Endothelial cell (in vitro differentiated cells): ENCODE data around the gene TSHZ2. TPM values are rescaled to one million over a fixed set of nuclear protein-coding genes. Genes with fewer than 3 reads are reported as not detected.
A peak's percentile ranks its signal among the peaks of the same experiment; 100 is the strongest.

Experiments used
- DNase-seq: peaks from one replicate; pipeline ENCODE4 v3.0.0; 2021; ENCODE audit warnings: low spot score
- H3K27ac Mint-ChIP-seq: one replicate; pipeline ENCODE4 v1.8.0; 2021; ENCODE audit warnings: mixed read lengths, inconsistent platforms; ENCODE audit not compliant: unreplicated experiment
- H3K27me3 Mint-ChIP-seq: one replicate; pipeline ENCODE4 v1.8.0; 2021; ENCODE audit warnings: mild to moderate bottlenecking, moderate library complexity, mixed read lengths, inconsistent platforms; ENCODE audit not compliant: unreplicated experiment
- H3K36me3 Mint-ChIP-seq: one replicate; pipeline ENCODE4 v1.8.0; 2021; ENCODE audit warnings: mild to moderate bottlenecking, low read depth, mixed read lengths, inconsistent platforms; ENCODE audit not compliant: unreplicated experiment
- H3K4me1 Mint-ChIP-seq: one replicate; pipeline ENCODE4 v1.8.0; 2021; ENCODE audit warnings: mild to moderate bottlenecking, mixed read lengths, inconsistent platforms; ENCODE audit not compliant: unreplicated experiment
- H3K4me3 Mint-ChIP-seq: one replicate; pipeline ENCODE4 v1.8.0; 2021; ENCODE audit warnings: mild to moderate bottlenecking, mixed read lengths, inconsistent platforms; ENCODE audit not compliant: unreplicated experiment
- H3K9me3 Mint-ChIP-seq: one replicate; pipeline ENCODE4 v1.8.0; 2021; ENCODE audit warnings: mixed read lengths, inconsistent platforms; ENCODE audit not compliant: unreplicated experiment
- CTCF ChIP-seq: fragments of 200-600 bp; sonication (generic); IDR thresholded peaks from one replicate; pipeline ENCODE4 v1.5.0; 2021; ENCODE audit warnings: antibody characterized with exemption; ENCODE audit not compliant: unreplicated experiment
- total RNA-seq: library from RNA; stranded (reverse); fragmentation: NEBNext Ultra II Directional; extraction: Animal tissue kit (Norgen Biotek cat#: 25700); gene quantifications from one replicate; pipeline ENCODE4 v1.2.1, GENCODE V29; 2021; ENCODE audit not compliant: unreplicated experiment

Gene TSHZ2
- total RNA-seq, 1 donor from 2014 or later: 2.3 TPM

GRCh38 chr20:53212018-53212417 lies 239.9 kb downstream of the TSHZ2 start:
- Mint-ChIP-seq H3K36me3 (no peaks in the 10 kb centered on the region), H3K4me3 (no peak overlapping the region), H3K27ac (no peak overlapping the region), H3K9me3 (no peaks in the 10 kb centered on the region), H3K27me3 (no peaks in the 10 kb centered on the region), H3K4me1 (no peaks in the 10 kb centered on the region)
- no peak for DNase-seq
- no peak for TF ChIP-seq CTCF

- H3K4me1 Mint-ChIP-seq: no peaks in the 10 kb centered on the region
- DNase-seq: no peak
- no peaks in the 10 kb centered on the region for H3K27me3 Mint-ChIP-seq
- H3K9me3 Mint-ChIP-seq: no peaks in the 10 kb centered on the region
- no peak for TF ChIP-seq CTCF
- no peak overlapping the region for H3K4me3 Mint-ChIP-seq
- H3K36me3 Mint-ChIP-seq: no peaks in the 10 kb centered on the region
- H3K27ac Mint-ChIP-seq: no peak overlapping the region
These were observed 242.2 kb downstream of the TSHZ2 start for GRCh38 chr20:53214392-53214791.

GRCh38 chr20:53215166-53215565 lies 243.0 kb downstream of the TSHZ2 start:
- no peak for DNase-seq
- Mint-ChIP-seq H3K9me3 (no peaks in the 10 kb centered on the region), H3K36me3 (no peaks in the 10 kb centered on the region), H3K4me1 (no peaks in the 10 kb centered on the region), H3K4me3 (no peak overlapping the region), H3K27ac (no peak overlapping the region), H3K27me3 (no peaks in the 10 kb centered on the region)
- TF ChIP-seq CTCF: no peak

- no peak overlapping the region for H3K27ac Mint-ChIP-seq
- TF ChIP-seq CTCF: no peak
- H3K27me3 Mint-ChIP-seq: no peaks in the 10 kb centered on the region
- no peaks in the 10 kb centered on the region for H3K4me1 Mint-ChIP-seq
- H3K9me3 Mint-ChIP-seq: no peaks in the 10 kb centered on the region
- no peak overlapping the region for H3K4me3 Mint-ChIP-seq
- no peaks in the 10 kb centered on the region for H3K36me3 Mint-ChIP-seq
- DNase-seq: no peak
These were observed 244.3 kb downstream of the TSHZ2 start for GRCh38 chr20:53216478-53216855.

GRCh38 chr20:53216856-53217576 lies 244.9 kb downstream of the TSHZ2 start:
- H3K4me3 Mint-ChIP-seq: no peak overlapping the region
- peak; percentile 78 for DNase-seq
- no peak overlapping the region for H3K27ac Mint-ChIP-seq
- TF ChIP-seq CTCF: peak; percentile 87
- no peaks in the 10 kb centered on the region for H3K36me3 Mint-ChIP-seq
- no peaks in the 10 kb centered on the region for H3K9me3 Mint-ChIP-seq
- H3K4me1 Mint-ChIP-seq: no peaks in the 10 kb centered on the region
- no peaks in the 10 kb centered on the region for H3K27me3 Mint-ChIP-seq
